Parathyroid adenoma (tissue), 2 donors: ENCODE measurements around the gene BRD4.

ENCODE experiments used
- H2AFZ ChIP-seq: fragments of 300-600 bp; sonication (generic); one replicate; pipeline ENCODE4 v1.7.0; 2017; ENCODE audit warnings: antibody characterized with exemption, mild to moderate bottlenecking
- H3K27ac ChIP-seq: fragments of 300-600 bp; sonication (generic); one replicate; pipeline ENCODE4 v1.7.0; 2017
- H3K27me3 ChIP-seq: fragments of 300-600 bp; sonication (generic); one replicate; pipeline ENCODE4 v1.7.0; 2017; ENCODE audit warnings: low read length; ENCODE audit not compliant: control insufficient read depth, insufficient read depth
- H3K36me3 ChIP-seq: fragments of 300-600 bp; sonication (generic); one replicate; pipeline ENCODE4 v1.7.0; 2017; ENCODE audit warnings: low read length; ENCODE audit not compliant: control insufficient read depth, insufficient read depth
- H3K4me1 ChIP-seq: fragments of 300-600 bp; sonication (generic); one replicate; pipeline ENCODE4 v1.7.0; 2017; ENCODE audit warnings: control low read depth
- H3K4me2 ChIP-seq: fragments of 300-600 bp; sonication (generic); one replicate; pipeline ENCODE4 v1.7.0; 2017; ENCODE audit warnings: low read length
- H3K4me3 ChIP-seq: fragments of 300-600 bp; sonication (generic); one replicate; pipeline ENCODE4 v1.7.0; 2017; ENCODE audit warnings: low read depth, low read length
- H3K79me2 ChIP-seq: fragments of 300-600 bp; sonication (generic); one replicate; pipeline ENCODE4 v1.7.0; 2017; ENCODE audit warnings: control low read depth
- H3K9ac ChIP-seq: fragments of 300-600 bp; sonication (generic); one replicate; pipeline ENCODE4 v1.7.0; 2017; ENCODE audit warnings: mild to moderate bottlenecking
- H3K9me3 ChIP-seq: fragments of 300-600 bp; sonication (generic); one replicate; pipeline ENCODE4 v1.7.0; 2017; ENCODE audit warnings: low read length; ENCODE audit not compliant: control insufficient read depth
- TF ChIP-seq, protein P1 (sequence below): fragments of 300-600 bp; sonication (generic); IDR thresholded peaks from one replicate; pipeline ENCODE4 v1.7.0; 2017; ENCODE audit warnings: antibody characterized with exemption, mild to moderate bottlenecking
- donor health status: primary hyperparathyroidism.

The BRD4 gene

DNA sequence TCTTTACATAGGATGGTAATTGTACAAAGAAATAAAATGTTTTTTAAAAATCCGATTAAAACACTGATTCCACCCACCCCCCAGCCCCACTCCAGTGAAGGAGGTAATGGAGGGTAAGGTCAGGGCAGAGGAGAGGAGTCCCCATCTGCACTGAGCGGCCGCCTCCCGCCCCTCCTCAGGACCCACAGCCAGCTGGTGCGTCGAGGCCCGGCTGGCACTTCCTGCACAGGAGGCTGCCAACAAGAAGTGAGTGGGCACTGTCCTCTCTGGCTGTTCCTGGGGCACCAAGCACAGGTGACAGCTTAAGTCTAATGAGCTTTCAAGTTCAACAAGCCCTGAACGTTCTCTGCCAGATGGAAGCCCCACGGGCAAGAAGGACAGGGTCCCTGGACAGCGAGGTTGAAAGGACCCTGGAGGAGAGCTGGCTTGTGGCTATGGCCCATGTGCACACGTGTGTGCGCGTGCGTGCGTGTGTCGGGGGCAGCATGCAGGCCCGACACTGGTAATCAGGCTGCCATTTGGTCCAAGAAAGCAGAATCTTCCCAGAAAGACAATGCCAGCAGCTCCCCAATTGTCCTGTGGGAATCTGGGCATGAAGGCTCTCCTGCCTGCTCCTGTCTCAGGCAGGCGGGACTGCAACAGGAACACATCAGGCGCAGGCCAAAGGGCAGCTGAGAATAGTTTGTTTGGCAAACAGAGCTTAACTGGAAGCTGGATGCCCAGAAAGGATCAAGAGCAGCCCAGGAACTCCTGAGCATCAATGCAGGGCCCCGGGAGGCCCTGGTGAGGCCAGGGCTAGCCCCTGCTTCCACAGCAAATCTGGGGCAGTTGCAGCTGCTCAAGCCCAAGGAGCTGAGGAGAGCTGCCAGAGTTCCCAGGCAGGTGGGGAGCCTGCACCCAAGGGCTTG is 85.0 kb downstream of the BRD4 start:
- H3K4me1 ChIP-seq, result peaks cover 66% of the 10 kb centered on the region
- peak overlapping the region; percentile 12 for H3K27ac ChIP-seq
- TF ChIP-seq, protein P1, sequence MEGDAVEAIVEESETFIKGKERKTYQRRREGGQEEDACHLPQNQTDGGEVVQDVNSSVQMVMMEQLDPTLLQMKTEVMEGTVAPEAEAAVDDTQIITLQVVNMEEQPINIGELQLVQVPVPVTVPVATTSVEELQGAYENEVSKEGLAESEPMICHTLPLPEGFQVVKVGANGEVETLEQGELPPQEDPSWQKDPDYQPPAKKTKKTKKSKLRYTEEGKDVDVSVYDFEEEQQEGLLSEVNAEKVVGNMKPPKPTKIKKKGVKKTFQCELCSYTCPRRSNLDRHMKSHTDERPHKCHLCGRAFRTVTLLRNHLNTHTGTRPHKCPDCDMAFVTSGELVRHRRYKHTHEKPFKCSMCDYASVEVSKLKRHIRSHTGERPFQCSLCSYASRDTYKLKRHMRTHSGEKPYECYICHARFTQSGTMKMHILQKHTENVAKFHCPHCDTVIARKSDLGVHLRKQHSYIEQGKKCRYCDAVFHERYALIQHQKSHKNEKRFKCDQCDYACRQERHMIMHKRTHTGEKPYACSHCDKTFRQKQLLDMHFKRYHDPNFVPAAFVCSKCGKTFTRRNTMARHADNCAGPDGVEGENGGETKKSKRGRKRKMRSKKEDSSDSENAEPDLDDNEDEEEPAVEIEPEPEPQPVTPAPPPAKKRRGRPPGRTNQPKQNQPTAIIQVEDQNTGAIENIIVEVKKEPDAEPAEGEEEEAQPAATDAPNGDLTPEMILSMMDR, result no peak
- no peak overlapping the region for H3K9ac ChIP-seq
- no peaks in the 10 kb centered on the region for H3K36me3 ChIP-seq
- no peak overlapping the region for H3K4me3 ChIP-seq
- no peak overlapping the region for H2AFZ ChIP-seq
- H3K79me2 ChIP-seq, result peaks cover 31% of the 10 kb centered on the region
- no peaks in the 10 kb centered on the region for H3K9me3 ChIP-seq
- H3K27me3 ChIP-seq, result no peaks in the 10 kb centered on the region
- no peak overlapping the region for H3K4me2 ChIP-seq

DNA sequence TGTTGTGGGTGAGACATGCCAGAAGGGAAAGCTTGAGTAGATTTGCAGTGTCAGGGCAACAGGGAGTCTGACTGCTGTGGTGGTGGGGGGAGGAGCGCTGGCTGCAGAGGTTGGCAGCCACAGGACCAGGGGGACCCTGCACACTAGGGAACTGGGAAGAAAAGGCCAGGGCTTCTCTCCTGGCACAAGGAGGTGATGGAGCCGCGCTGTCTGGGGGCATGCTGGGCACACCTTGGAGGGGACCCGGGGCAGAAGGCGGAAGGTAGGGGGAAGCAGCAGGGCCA is 86.2 kb downstream of the BRD4 start:
- Histone ChIP-seq H3K4me2 (no peak overlapping the region), H3K4me3 (no peak overlapping the region), H3K79me2 (peaks cover 39% of the 10 kb centered on the region), H3K27me3 (no peaks in the 10 kb centered on the region), H3K36me3 (no peaks in the 10 kb centered on the region), H3K4me1 (peaks cover 56% of the 10 kb centered on the region), H3K27ac (peak overlapping the region; percentile 60), H3K9ac (no peak overlapping the region), H3K9me3 (no peaks in the 10 kb centered on the region), H2AFZ (no peak overlapping the region)
- TF ChIP-seq, protein P1, result no peak

DNA sequence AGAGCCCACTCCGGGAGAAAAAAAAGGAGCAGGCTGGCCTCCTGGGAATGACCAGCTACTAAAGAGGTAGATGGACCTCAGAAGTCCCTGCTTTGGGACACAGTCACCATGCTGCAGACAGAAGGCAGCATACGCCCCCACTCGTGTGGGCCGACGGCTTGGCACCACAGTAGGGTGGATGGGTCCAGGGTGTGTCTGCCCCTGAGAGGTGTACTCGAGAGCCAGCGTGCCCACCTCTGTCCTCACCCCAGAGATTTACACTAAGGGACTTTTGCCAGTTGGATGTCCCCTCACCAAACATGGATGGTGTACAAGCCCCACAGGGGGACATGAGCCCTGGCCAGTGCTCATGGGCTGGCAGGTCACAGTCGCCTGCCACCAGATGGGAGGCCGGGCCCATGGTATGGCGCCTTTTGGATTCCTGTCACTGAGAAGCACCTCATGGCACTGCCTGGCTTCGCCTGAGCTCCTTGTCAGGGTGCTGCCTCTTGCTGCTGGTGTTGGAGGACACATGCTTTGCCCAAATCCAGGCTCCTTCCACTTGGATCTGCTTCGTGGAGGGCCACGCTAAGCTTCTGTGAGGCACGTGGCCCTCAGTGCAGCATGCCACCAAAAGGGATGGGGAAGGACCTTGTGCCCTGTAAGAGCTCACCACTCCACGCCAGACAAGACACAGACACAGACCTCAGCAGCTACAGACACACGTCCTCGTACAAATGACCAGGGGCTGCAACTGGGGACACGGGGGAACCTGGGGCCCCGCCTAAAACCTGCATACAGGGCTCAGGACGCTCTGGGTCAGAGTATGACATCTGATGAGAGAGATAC is 86.8 kb downstream of the BRD4 start:
- Histone ChIP-seq H3K4me3 (no peak overlapping the region), H3K27ac (peak overlapping the region; percentile 60), H3K4me2 (no peak overlapping the region), H3K27me3 (no peaks in the 10 kb centered on the region), H3K4me1 (peaks cover 50% of the 10 kb centered on the region), H2AFZ (no peak overlapping the region), H3K9ac (no peak overlapping the region), H3K79me2 (peaks cover 39% of the 10 kb centered on the region), H3K36me3 (no peaks in the 10 kb centered on the region), H3K9me3 (no peaks in the 10 kb centered on the region)
- TF ChIP-seq, protein P1, result no peak

DNA sequence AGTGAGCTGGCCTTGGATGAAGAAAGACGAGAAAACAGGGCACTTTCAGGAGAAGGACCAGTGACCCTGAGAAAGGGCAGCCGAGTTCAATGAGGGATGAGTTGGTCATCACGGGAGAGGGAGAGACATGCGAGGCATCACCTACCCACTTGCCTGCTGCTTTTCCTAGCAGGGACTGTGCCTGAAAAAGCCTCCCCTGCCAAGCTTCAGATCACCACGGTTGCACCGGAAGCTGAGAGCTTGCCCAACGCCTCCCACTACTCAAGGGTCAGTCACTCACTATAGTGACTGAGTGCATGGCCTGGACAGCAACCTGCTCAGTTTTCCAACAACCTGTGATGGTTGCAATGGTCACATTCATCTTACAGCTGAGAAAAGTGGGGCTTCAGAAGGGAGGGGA is 87.5 kb downstream of the BRD4 start:
- no peak overlapping the region for H3K4me2 ChIP-seq
- peaks cover 43% of the 10 kb centered on the region for H3K4me1 ChIP-seq
- H2AFZ ChIP-seq, result no peak overlapping the region
- no peak overlapping the region for H3K4me3 ChIP-seq
- no peaks in the 10 kb centered on the region for H3K36me3 ChIP-seq
- no peak overlapping the region for H3K9ac ChIP-seq
- H3K9me3 ChIP-seq, result no peaks in the 10 kb centered on the region
- no peaks in the 10 kb centered on the region for H3K27me3 ChIP-seq
- H3K27ac ChIP-seq, result peak overlapping the region; percentile 60
- TF ChIP-seq, protein P1, result no peak
- H3K79me2 ChIP-seq, result peaks cover 39% of the 10 kb centered on the region
